Keratinocyte (primary cell): Measurements from ENCODE around the gene PRKCE. TPM values are rescaled to one million over a fixed set of nuclear protein-coding genes. Genes with fewer than 3 reads are reported as not detected.

Experiments
- DNase-seq: peaks from one replicate; pipeline ENCODE4 v3.0.0-alpha.2; 2011; ENCODE audit warnings: low read depth, missing footprints, low spot score
- FAIRE-seq: peaks from 2 replicates; lab custom pipeline; 2011; peaks lifted over from hg19 to GRCh38; lab: Jason Lieb, UNC
- H2AFZ ChIP-seq: 2 replicates; pipeline ENCODE4 v1.6.0; 2012; ENCODE audit warnings: low read length, control low read depth, inconsistent platforms; ENCODE audit not compliant: control insufficient read depth
- H3K27ac ChIP-seq: 2 replicates; pipeline ENCODE4 v1.5.1; 2011; ENCODE audit warnings: low read length; ENCODE audit not compliant: control insufficient read depth, insufficient read depth
- H3K27me3 ChIP-seq: 3 replicates; pipeline ENCODE4 v1.6.0; 2011; ENCODE audit warnings: low read length; ENCODE audit not compliant: control insufficient read depth, insufficient read depth; ENCODE audit errors: extremely low read depth
- H3K36me3 ChIP-seq, 2 experiments: 2 replicates in 1 of 2; 3 replicates in 1 of 2; pipeline ENCODE4 v1.5.1; 2011; ENCODE audit warnings: low read length in 2 of 2, mild to moderate bottlenecking in 1 of 2; ENCODE audit not compliant: control insufficient read depth in 2 of 2, insufficient read depth in 2 of 2; ENCODE audit errors: extremely low read depth in 1 of 2
- H3K4me1 ChIP-seq: 3 replicates; pipeline ENCODE4 v1.5.1; 2011; ENCODE audit warnings: low read length; ENCODE audit not compliant: control insufficient read depth, insufficient read depth; ENCODE audit errors: extremely low read depth
- H3K4me2 ChIP-seq: 3 replicates; pipeline ENCODE4 v1.6.0; 2011; ENCODE audit warnings: low read depth, low read length; ENCODE audit not compliant: control insufficient read depth, insufficient read depth; ENCODE audit errors: extremely low read depth
- H3K4me3 ChIP-seq, 3 experiments: fragments of 200-600 bp in 1 of 3; sonication (generic) in 1 of 3; 2 replicates in 2 of 3; 3 replicates in 1 of 3; pipeline ENCODE4 v1.5.1; 2011 to 2016; ENCODE audit warnings: low read length in 3 of 3, mild to moderate bottlenecking in 3 of 3, control low read depth in 2 of 3, inconsistent platforms in 1 of 3, low read depth in 1 of 3, mixed read lengths in 1 of 3, mixed run types in 1 of 3, moderate library complexity in 1 of 3; ENCODE audit not compliant: control insufficient read depth in 2 of 3, insufficient read depth in 2 of 3; ENCODE audit errors: extremely low read depth in 1 of 3
- H3K79me2 ChIP-seq: 2 replicates; pipeline ENCODE4 v1.6.0; 2012; ENCODE audit warnings: low read length; ENCODE audit not compliant: control insufficient read depth, insufficient read depth
- H3K9ac ChIP-seq: 3 replicates; pipeline ENCODE4 v1.6.0; 2011; ENCODE audit warnings: low read length; ENCODE audit not compliant: control insufficient read depth, insufficient read depth; ENCODE audit errors: extremely low read depth
- H3K9me1 ChIP-seq: 3 replicates; pipeline ENCODE4 v1.6.0; 2011; ENCODE audit warnings: low read length; ENCODE audit not compliant: control insufficient read depth, insufficient read depth; ENCODE audit errors: extremely low read depth
- H3K9me3 ChIP-seq: 2 replicates; pipeline ENCODE4 v1.5.1; 2012; ENCODE audit warnings: low read depth, low read length; ENCODE audit not compliant: control insufficient read depth
- H4K20me1 ChIP-seq: 3 replicates; pipeline ENCODE4 v1.6.0; 2011; ENCODE audit warnings: low read length; ENCODE audit not compliant: control insufficient read depth, insufficient read depth; ENCODE audit errors: extremely low read depth
- CTCF ChIP-seq, 3 experiments: IDR thresholded peaks in 1 of 3; conservative IDR thresholded peaks in 1 of 3; optimal IDR thresholded peaks in 1 of 3; 2 replicates in 2 of 3; 3 replicates in 1 of 3; pipeline versions ENCODE3 to v1.5.1; 2011; ENCODE audit warnings: low read length in 3 of 3, mild to moderate bottlenecking in 3 of 3, moderate library complexity in 2 of 3, control low read depth in 1 of 3, inconsistent platforms in 1 of 3; ENCODE audit not compliant: insufficient read depth in 2 of 3; ENCODE audit errors: extremely low read depth in 1 of 3
- EZH2 ChIP-seq: IDR thresholded peaks from one replicate; pipeline ENCODE4 v1.6.1; 2012; ENCODE audit warnings: inconsistent platforms, mild to moderate bottlenecking, low read length, moderate library complexity
- dilution Hi-C: fragments of 300-500 bp; cut with MboI; formaldehyde crosslinking; loops from one replicate; pipeline ENCODE4 v1.7.0; 2020; ENCODE audit warnings: low sequenced_read_pairs; ENCODE audit not compliant: extremely low pct_ligation_motif_present
- polyA plus RNA-seq, 5 experiments: library from polyadenylated mRNA; depleted of rRNA in 3 of 5; stranded (reverse) in 3 of 5; stranded (forward) in 1 of 5; unstranded in 1 of 5; fragments of >200 nt; gene quantifications; 1 replicate in 1 of 5; 2 replicates in 3 of 5; 3 replicates in 1 of 5; pipeline versions ENCODE4 v1.2.1 to v1.2.3, GENCODE V29; 2011 to 2012; ENCODE audit warnings: missing spikeins in 2 of 5, low read depth in 1 of 5, low replicate concordance in 1 of 5

Gene PRKCE
- polyA plus RNA-seq, 1 donor (not counting 4 experiments of a cell fraction or from before 2014, with no cell fraction given): 2.0 TPM

- dilution Hi-C loops: no loop called here
- H3K79me2 ChIP-seq: no peaks in the 10 kb centered on the region
- no peak overlapping the region for H3K4me3 ChIP-seq
- H3K4me2 ChIP-seq: no peak overlapping the region
- no peak overlapping the region for H3K27ac ChIP-seq
- no peak for FAIRE-seq
- TF ChIP-seq EZH2: no peak
- H3K36me3 ChIP-seq: no peaks in the 10 kb centered on the region
- H3K4me1 ChIP-seq: peaks cover 21% of the 10 kb centered on the region
- no peaks in the 10 kb centered on the region for H3K27me3 ChIP-seq
- H2AFZ ChIP-seq: no peak overlapping the region
- H3K9me3 ChIP-seq: peaks cover 4% of the 10 kb centered on the region
- no peaks in the 10 kb centered on the region for H3K9me1 ChIP-seq
- H3K9ac ChIP-seq: no peak overlapping the region
- no peak for DNase-seq
- H4K20me1 ChIP-seq: no peaks in the 10 kb centered on the region
Observed at GRCh38 chr2:45826460-45826859, 175.0 kb downstream of the PRKCE start.

GRCh38 chr2:45826884-45827635, 175.6 kb downstream of the PRKCE start:
- Histone ChIP-seq H3K27ac (no peak overlapping the region), H3K9me3 (peaks cover 4% of the 10 kb centered on the region), H3K79me2 (no peaks in the 10 kb centered on the region), H3K9ac (no peak overlapping the region), H3K4me3 (no peak overlapping the region), H3K9me1 (no peaks in the 10 kb centered on the region), H3K4me1 (peaks cover 15% of the 10 kb centered on the region), H3K36me3 (no peaks in the 10 kb centered on the region), H4K20me1 (no peaks in the 10 kb centered on the region), H2AFZ (no peak overlapping the region), H3K4me2 (no peak overlapping the region), H3K27me3 (no peaks in the 10 kb centered on the region)
- FAIRE-seq: no peak
- dilution Hi-C loops: no loop called here
- TF ChIP-seq CTCF (optimal IDR thresholded peaks at IDR 0.05 in 1 of 3, IDR thresholded peaks at IDR 0.05 in 1 of 3, conservative IDR thresholded peaks at IDR 0.05 in 1 of 3; ENCODE audit: extremely low read depth in 1 of 3, insufficient read depth in 2 of 3, low read length in 3 of 3): no peak
- no peak for TF ChIP-seq EZH2
- no peak for DNase-seq
